ENCODE results near the gene CAMK2A.

The CAMK2A gene

GRCh38 chr5:150289551-150290390 lies at the start of gene CAMK2A:
CAMK2A (minus strand) TSS chr5:150289773; CDS start chr5:150289625, 148 bp downstream.
- no peak within 1 kb of the TSS for H3K27ac ChIP-seq (ENCODE audit: low read depth, low read length)
- H3K9me3 ChIP-seq (ENCODE audit: low read length): no peaks in the 10 kb centered on the region
- H3K4me1 ChIP-seq (ENCODE audit: insufficient read depth, low read length): no peaks in the 10 kb centered on the region
- H3K36me3 ChIP-seq (ENCODE audit: insufficient read depth, low read length): no peaks in the 10 kb centered on the region
- H3K27me3 ChIP-seq (ENCODE audit: control insufficient read depth in 1 of 2, insufficient read depth in 2 of 2, low read length in 2 of 2): peaks cover 0 to 8% of the 10 kb centered on the region in 2 donors
- no peak within 1 kb of the TSS for H3K4me3 ChIP-seq (ENCODE audit: low read depth in 1 of 2, low read length in 2 of 2)
- no peak within 1 kb of the TSS for H3K9ac ChIP-seq (ENCODE audit: low read length)

- no peaks in the 10 kb centered on the region for H3K27me3 ChIP-seq (ENCODE audit: control insufficient read depth in 1 of 2, insufficient read depth in 2 of 2, low read length in 2 of 2)
- no peak overlapping the region for H3K9ac ChIP-seq (ENCODE audit: low read length)
- H3K27ac ChIP-seq (ENCODE audit: low read depth, low read length): no peak overlapping the region
Measured at GRCh38 chr5:150339165-150339564, 49.6 kb upstream of the CAMK2A start.

GRCh38 chr5:150338546-150338945 lies 49.0 kb upstream of the CAMK2A start:
- no peak overlapping the region for H3K27ac ChIP-seq (ENCODE audit: low read depth, low read length)
- no peaks in the 10 kb centered on the region for H3K36me3 ChIP-seq (ENCODE audit: insufficient read depth, low read length)
- H3K9me3 ChIP-seq (ENCODE audit: low read length): no peaks in the 10 kb centered on the region
- no peaks in the 10 kb centered on the region for H3K4me1 ChIP-seq (ENCODE audit: insufficient read depth, low read length)
- no peak overlapping the region for H3K9ac ChIP-seq (ENCODE audit: low read length)
- H3K4me3 ChIP-seq (ENCODE audit: low read depth in 1 of 2, low read length in 2 of 2): no peak overlapping the region
- H3K27me3 ChIP-seq (ENCODE audit: control insufficient read depth in 1 of 2, insufficient read depth in 2 of 2, low read length in 2 of 2): no peaks in the 10 kb centered on the region

More at GRCh38 chr5:150339165-150339564, 49.6 kb upstream of the CAMK2A start:
- H3K4me1 ChIP-seq (ENCODE audit: insufficient read depth, low read length): no peaks in the 10 kb centered on the region
- no peaks in the 10 kb centered on the region for H3K36me3 ChIP-seq (ENCODE audit: insufficient read depth, low read length)
- H3K9me3 ChIP-seq (ENCODE audit: low read length): no peaks in the 10 kb centered on the region
- no peak overlapping the region for H3K4me3 ChIP-seq (ENCODE audit: low read depth in 1 of 2, low read length in 2 of 2)

GRCh38 chr5:150335778-150336177 lies 46.2 kb upstream of the CAMK2A start:
- Histone ChIP-seq H3K9me3 (ENCODE audit: low read length) (no peaks in the 10 kb centered on the region), H3K9ac (ENCODE audit: low read length) (no peak overlapping the region), H3K36me3 (ENCODE audit: insufficient read depth, low read length) (no peaks in the 10 kb centered on the region), H3K27ac (ENCODE audit: low read depth, low read length) (no peak overlapping the region), H3K4me1 (ENCODE audit: insufficient read depth, low read length) (no peaks in the 10 kb centered on the region), H3K4me3 (ENCODE audit: low read depth in 1 of 2, low read length in 2 of 2) (no peak overlapping the region), H3K27me3 (ENCODE audit: control insufficient read depth in 1 of 2, insufficient read depth in 2 of 2, low read length in 2 of 2) (no peaks in the 10 kb centered on the region)

DNA sequence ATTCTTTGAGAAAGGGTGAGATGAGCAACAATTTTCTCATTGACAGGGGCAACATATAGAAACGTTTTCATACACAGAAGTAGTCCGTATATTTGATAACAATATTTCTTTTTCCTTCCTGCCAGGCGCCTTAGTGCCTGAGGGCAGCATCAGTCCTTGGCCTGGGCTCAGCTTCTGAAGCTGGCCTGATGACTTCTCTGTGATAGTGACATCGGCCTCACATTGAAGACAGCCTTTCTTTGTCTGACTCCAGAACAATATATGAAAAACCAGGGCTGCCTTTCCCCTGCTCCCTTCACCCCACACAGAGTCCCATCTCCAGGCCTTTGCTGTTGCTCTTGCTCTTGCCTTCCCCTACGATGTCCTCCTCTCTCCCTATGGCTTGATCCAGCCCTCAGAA lies 43.8 kb upstream of the CAMK2A start:
- Histone ChIP-seq H3K27ac (ENCODE audit: low read depth, low read length) (no peak overlapping the region), H3K36me3 (ENCODE audit: insufficient read depth, low read length) (no peaks in the 10 kb centered on the region), H3K9me3 (ENCODE audit: low read length) (no peaks in the 10 kb centered on the region), H3K27me3 (ENCODE audit: control insufficient read depth in 1 of 2, insufficient read depth in 2 of 2, low read length in 2 of 2) (no peaks in the 10 kb centered on the region), H3K4me1 (ENCODE audit: insufficient read depth, low read length) (no peaks in the 10 kb centered on the region), H3K9ac (ENCODE audit: low read length) (no peak overlapping the region), H3K4me3 (ENCODE audit: low read depth in 1 of 2, low read length in 2 of 2) (no peak overlapping the region)

- Histone ChIP-seq H3K36me3 (ENCODE audit: insufficient read depth, low read length) (no peaks in the 10 kb centered on the region), H3K4me3 (ENCODE audit: low read depth in 1 of 2, low read length in 2 of 2) (no peak overlapping the region), H3K9ac (ENCODE audit: low read length) (no peak overlapping the region), H3K4me1 (ENCODE audit: insufficient read depth, low read length) (no peaks in the 10 kb centered on the region), H3K9me3 (ENCODE audit: low read length) (no peaks in the 10 kb centered on the region), H3K27ac (ENCODE audit: low read depth, low read length) (no peak overlapping the region), H3K27me3 (ENCODE audit: control insufficient read depth in 1 of 2, insufficient read depth in 2 of 2, low read length in 2 of 2) (no peaks in the 10 kb centered on the region)
Measured at GRCh38 chr5:150329881-150330876, 40.6 kb upstream of the CAMK2A start.

DNA sequence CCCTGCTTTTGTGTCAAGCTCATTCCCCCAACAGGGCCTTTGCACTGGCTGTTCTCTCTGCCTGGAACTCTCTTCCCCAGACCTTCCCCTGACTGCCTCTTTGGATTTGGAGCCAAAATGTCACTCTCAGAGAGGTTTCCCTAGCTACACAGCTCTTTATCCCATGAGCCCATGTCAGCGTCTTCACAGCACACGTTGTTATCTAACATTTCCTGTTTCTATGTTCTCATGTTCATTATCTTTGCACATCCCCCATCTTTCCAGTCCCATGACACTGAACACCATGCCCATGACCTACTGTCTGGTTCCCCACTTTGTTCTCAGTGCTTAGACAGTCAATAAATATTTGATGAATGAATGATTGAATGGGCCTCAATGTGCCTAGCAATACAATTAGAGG lies 39.5 kb upstream of the CAMK2A start:
- Histone ChIP-seq H3K27ac (ENCODE audit: low read depth, low read length) (no peak overlapping the region), H3K36me3 (ENCODE audit: insufficient read depth, low read length) (no peaks in the 10 kb centered on the region), H3K9ac (ENCODE audit: low read length) (no peak overlapping the region), H3K4me1 (ENCODE audit: insufficient read depth, low read length) (no peaks in the 10 kb centered on the region), H3K9me3 (ENCODE audit: low read length) (no peaks in the 10 kb centered on the region), H3K27me3 (ENCODE audit: control insufficient read depth in 1 of 2, insufficient read depth in 2 of 2, low read length in 2 of 2) (no peaks in the 10 kb centered on the region), H3K4me3 (ENCODE audit: low read depth in 1 of 2, low read length in 2 of 2) (no peak overlapping the region)

DNA sequence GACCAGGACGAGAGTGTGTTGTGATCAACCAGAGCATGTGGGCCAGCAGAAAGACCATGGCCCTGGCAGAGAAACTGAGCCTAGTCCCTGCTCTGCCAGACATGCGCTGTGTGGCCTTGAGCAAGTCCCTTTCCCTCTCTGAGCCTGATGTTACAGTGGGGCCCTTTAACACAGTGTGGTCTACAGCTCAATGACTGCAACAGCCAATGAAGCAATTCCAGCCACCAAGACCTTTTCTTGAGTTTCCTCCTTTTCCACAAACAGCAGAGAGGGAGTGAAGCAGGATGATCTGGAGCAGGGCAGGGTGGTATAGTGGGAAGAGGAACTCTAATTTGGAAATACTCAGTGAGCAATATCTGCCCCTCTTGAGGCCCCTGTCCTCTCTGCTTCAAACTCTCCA lies 38.9 kb upstream of the CAMK2A start:
- H3K4me3 ChIP-seq (ENCODE audit: low read depth in 1 of 2, low read length in 2 of 2): no peak overlapping the region
- no peaks in the 10 kb centered on the region for H3K36me3 ChIP-seq (ENCODE audit: insufficient read depth, low read length)
- H3K9ac ChIP-seq (ENCODE audit: low read length): no peak overlapping the region
- H3K27me3 ChIP-seq (ENCODE audit: control insufficient read depth in 1 of 2, insufficient read depth in 2 of 2, low read length in 2 of 2): no peaks in the 10 kb centered on the region
- no peak overlapping the region for H3K27ac ChIP-seq (ENCODE audit: low read depth, low read length)
- no peaks in the 10 kb centered on the region for H3K4me1 ChIP-seq (ENCODE audit: insufficient read depth, low read length)
- H3K9me3 ChIP-seq (ENCODE audit: low read length): no peaks in the 10 kb centered on the region

- H3K27me3 ChIP-seq (ENCODE audit: control insufficient read depth in 1 of 2, insufficient read depth in 2 of 2, low read length in 2 of 2): no peaks in the 10 kb centered on the region
- H3K27ac ChIP-seq (ENCODE audit: low read depth, low read length): no peak overlapping the region
- H3K9ac ChIP-seq (ENCODE audit: low read length): no peak overlapping the region
- H3K36me3 ChIP-seq (ENCODE audit: insufficient read depth, low read length): no peaks in the 10 kb centered on the region
- no peaks in the 10 kb centered on the region for H3K9me3 ChIP-seq (ENCODE audit: low read length)
- H3K4me1 ChIP-seq (ENCODE audit: insufficient read depth, low read length): no peaks in the 10 kb centered on the region
- no peak overlapping the region for H3K4me3 ChIP-seq (ENCODE audit: low read depth in 1 of 2, low read length in 2 of 2)
Measured at GRCh38 chr5:150327139-150327538, 37.6 kb upstream of the CAMK2A start.

DNA sequence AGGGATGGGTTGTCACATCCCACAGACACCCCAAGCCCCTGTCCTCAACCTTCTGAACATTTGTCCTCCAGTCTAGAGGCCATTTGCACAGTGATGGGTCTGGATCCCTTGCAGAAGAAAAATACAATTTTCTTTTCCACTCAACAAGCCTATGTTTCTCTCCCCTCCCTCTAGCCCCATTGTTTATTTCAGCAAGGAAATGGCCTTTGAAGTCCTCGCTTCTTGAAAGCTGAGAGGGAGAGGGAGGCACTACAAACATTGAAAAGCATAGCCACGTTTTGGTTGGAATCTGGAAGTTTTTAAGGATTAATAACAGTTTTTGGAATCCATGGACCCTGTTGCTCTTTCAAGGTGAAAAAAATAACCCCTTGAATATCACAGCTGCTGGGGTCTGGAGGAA lies 37.1 kb upstream of the CAMK2A start:
- Histone ChIP-seq H3K4me3 (ENCODE audit: low read depth in 1 of 2, low read length in 2 of 2) (no peak overlapping the region), H3K4me1 (ENCODE audit: insufficient read depth, low read length) (no peaks in the 10 kb centered on the region), H3K27ac (ENCODE audit: low read depth, low read length) (no peak overlapping the region), H3K36me3 (ENCODE audit: insufficient read depth, low read length) (no peaks in the 10 kb centered on the region), H3K9ac (ENCODE audit: low read length) (no peak overlapping the region), H3K27me3 (ENCODE audit: control insufficient read depth in 1 of 2, insufficient read depth in 2 of 2, low read length in 2 of 2) (no peaks in the 10 kb centered on the region), H3K9me3 (ENCODE audit: low read length) (no peaks in the 10 kb centered on the region)

DNA sequence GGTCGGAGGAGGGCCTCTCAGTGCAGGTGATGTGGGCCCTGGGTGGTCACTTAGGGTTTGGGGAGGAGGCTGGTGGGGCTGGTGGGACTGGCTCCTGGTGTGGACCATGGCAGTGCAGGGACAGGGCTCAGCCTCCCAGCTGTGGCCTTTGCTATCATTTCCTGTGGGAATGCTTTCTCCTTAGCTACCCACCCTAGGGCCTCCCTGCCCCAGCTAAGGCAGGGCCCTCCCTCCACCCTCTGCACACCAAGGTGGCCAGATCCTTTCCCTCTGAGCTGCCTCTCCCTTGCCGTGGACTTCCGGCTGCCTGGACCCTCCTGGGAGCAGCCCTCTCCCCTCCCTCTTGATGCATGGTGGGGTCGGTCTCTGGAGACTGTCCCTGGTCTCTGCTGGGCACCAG lies 35.9 kb upstream of the CAMK2A start:
- Histone ChIP-seq H3K4me3 (ENCODE audit: low read depth in 1 of 2, low read length in 2 of 2) (no peak overlapping the region), H3K9ac (ENCODE audit: low read length) (no peak overlapping the region), H3K27me3 (ENCODE audit: control insufficient read depth in 1 of 2, insufficient read depth in 2 of 2, low read length in 2 of 2) (no peaks in the 10 kb centered on the region), H3K27ac (ENCODE audit: low read depth, low read length) (no peak overlapping the region), H3K36me3 (ENCODE audit: insufficient read depth, low read length) (no peaks in the 10 kb centered on the region), H3K9me3 (ENCODE audit: low read length) (no peaks in the 10 kb centered on the region), H3K4me1 (ENCODE audit: insufficient read depth, low read length) (peaks cover 4% of the 10 kb centered on the region)

All from muscle layer of colon (tissue), 2 donors.